Stimulated activated naive CD4-positive, alpha-beta T cell (primary cell): Measurements from ENCODE around the gene NRIP2.

Experiments
- DNase-seq, 6 experiments: peaks; one replicate each; lab custom pipeline; 2025; lab: John Stamatoyannopoulos, UW

The NRIP2 gene

DNA sequence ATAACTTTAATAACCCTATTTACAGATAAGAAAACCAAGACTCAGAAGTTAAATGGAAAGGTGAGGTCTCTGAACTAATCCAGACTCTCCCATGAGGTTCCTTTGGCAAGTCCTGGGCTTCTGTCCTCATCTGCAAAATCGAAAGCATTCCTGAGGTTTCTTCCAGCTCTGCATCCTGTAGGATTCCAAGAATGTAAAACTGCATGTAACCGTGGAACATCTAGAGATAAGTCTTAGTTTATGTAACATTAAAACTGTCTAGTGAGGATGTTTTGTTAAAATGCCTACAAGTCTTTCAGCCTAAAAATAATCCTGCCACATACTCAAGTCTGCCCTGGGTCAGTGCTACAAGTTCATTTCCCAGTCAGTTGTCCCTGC, 29.7 kb downstream of the NRIP2 start:
- DNase-seq = no peak

DNA sequence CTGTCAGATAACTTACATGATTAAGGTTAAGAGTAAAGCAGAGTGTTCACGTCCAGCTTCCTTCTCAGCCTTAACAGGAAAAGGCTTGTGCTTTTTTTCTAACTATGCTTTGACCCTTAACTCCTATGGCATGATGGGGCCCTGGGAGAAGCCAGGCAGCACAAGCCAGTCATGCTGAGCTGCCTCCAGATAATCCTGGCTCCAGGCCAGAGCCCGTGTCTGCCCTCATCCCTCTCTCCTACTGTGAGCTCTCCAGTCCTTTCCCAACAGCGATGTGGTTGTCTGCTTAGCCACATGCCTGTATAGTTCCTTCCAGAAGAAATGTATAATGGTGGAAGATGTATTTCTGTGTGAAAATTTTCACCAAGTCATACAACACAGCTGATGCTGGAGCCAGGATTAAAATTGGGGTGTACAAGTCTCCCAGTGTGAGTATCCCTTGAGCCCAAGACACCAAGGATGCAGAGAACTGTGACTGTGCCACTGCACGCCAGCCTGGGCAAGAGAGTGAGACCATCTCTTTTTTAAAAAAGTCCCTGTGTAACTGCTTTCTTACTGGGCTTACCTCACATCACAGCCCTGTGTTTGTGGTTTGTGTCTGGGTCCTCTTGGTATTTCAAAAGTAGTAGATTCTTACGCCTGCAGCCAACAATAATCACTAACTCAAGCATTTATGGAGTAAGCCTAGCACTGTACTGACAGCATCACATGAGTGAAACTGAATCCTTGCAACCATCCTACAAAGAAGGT, 30.3 kb downstream of the NRIP2 start:
- no peak for DNase-seq

DNA sequence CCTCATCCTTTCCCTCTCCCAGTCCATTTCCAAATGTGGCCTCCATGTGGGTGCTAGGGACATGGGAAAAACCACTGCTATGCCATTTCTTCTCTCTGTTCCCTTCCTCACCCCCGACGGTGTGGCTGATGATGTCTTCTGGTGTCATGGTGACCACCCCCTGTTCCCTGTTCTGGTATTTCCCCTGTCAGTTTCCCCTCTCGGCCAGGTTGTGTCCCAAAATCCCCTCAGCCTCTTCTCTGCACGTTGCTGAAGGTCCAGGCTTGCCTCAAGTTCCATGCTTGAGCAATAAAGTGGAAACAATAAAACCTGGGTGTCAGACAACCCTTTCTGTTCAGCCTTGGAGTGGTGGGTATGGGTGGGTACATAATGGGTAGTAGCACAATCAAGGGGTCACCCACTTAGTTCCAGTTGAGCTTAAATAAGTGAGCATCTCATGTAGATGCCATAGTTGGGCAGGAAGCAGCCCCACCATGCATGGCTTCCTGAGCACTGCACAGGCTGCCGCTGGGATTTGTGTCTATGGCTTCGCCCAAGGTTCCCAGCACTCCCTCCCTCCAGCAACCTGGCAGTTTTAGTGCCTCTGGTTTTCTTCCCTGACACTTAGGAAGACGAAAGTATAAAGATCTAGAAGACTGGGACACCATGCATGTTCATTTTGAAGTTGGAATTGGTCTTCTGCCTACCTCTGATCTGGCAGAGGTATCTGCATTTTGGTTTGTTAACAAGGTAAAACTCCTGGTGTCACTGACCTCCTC, 31.0 kb downstream of the NRIP2 start:
- no peak for DNase-seq

DNA sequence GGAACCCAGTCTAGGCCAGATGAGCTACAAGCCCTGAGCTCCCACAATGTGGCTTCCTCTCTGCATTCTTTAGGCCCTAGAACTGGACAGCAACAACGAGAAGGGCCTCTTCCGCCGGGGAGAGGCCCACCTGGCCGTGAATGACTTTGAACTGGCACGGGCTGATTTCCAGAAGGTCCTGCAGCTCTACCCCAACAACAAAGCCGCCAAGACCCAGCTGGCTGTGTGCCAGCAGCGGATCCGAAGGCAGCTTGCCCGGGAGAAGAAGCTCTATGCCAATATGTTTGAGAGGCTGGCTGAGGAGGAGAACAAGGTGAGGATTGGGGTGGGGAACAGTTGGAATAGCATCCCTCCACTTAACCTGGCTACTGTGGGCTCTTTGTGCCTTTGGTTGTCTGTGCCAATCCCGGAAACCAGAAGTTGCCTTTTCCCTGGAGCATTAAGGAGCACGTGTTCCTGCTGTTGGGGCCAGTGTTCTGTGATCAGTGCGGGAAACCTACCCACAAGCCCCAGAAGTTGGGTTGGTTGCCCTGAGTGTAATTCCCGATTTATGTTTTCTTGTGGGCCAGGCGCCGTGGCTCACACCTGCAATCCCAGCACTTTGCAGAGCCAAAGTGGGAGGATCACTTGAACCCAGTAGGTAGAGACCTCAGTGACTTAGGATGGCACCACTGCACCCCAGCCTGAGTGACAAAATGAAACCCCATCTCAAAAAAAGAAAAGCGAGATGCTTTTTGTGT, 33.6 kb downstream of the NRIP2 start:
- no peak for DNase-seq

DNA sequence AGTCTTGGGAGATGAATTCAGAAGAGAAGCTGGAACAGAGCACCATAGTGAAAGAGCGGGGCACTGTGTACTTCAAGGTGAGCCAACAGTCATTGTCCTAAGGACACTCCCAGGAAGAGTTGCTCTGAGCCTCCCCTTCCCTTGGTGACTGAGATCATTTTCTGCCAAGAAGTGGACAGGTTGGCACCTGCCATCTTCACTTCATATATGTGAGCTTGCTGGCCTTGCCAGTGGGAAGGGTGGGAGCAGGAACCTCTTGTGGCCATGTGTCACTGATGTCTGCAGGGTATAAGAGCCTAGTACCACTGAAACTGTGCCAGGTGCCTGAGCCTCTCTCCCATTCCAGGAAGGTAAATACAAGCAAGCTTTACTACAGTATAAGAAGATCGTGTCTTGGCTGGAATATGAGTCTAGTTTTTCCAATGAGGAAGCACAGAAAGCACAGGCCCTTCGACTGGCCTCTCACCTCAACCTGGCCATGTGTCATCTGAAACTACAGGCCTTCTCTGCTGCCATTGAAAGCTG, 34.7 kb downstream of the NRIP2 start:
- DNase-seq = no peak

DNA sequence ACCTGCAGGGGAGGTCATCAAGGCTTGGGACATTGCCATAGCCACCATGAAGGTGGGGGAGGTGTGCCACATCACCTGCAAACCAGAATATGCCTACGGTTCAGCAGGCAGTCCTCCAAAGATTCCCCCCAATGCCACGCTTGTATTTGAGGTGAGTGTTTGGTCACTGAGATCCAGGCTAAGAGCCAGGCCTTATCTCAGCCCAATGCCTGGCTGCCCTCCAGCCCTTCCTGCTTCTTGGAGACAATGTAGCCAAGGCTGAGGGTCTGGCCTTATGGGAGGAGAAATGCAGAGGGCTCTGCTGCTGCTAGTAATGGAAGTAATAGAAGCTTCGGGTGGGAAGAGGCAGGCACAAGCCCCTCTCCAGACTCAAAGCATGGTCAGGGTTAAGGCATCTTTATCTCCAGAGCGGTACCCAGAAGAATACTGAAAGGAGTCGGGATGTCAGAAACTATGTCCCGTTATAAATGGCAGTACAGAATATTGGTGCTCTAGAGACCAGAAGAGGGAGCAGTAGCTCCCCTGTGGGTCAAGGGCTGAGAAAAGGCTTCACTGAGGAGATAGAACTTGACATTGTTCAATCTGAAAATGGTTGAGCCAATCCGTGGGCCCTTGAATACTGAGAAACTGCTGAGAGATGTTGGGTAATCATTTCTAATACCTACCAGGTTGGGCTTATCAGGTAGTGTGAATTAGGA, 37.0 kb downstream of the NRIP2 start:
- DNase-seq = no peak

DNA sequence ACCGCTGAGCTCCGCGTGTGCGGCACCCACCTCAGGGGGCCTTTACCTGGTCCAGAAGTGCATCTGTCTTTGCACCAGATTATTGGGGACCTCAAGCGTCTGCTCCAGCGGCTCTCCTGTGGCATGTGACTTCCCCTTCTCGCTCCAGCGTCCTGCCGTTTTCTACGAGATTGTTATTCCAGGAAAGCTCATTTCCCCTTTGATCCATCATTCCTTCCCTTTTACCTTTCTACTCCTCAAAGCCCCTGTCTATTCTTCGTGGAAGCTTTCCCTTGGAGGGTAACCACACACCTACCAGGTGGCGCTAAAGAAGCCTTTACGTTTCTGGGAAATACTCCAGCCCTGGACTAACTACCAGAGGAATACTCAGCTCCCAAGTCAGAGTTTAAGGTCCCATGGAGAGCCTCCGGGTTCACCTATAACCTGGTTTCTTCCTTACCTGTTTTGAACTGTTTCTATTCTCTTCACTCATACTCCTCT, 38.6 kb downstream of the NRIP2 start:
- no peak for DNase-seq

DNA sequence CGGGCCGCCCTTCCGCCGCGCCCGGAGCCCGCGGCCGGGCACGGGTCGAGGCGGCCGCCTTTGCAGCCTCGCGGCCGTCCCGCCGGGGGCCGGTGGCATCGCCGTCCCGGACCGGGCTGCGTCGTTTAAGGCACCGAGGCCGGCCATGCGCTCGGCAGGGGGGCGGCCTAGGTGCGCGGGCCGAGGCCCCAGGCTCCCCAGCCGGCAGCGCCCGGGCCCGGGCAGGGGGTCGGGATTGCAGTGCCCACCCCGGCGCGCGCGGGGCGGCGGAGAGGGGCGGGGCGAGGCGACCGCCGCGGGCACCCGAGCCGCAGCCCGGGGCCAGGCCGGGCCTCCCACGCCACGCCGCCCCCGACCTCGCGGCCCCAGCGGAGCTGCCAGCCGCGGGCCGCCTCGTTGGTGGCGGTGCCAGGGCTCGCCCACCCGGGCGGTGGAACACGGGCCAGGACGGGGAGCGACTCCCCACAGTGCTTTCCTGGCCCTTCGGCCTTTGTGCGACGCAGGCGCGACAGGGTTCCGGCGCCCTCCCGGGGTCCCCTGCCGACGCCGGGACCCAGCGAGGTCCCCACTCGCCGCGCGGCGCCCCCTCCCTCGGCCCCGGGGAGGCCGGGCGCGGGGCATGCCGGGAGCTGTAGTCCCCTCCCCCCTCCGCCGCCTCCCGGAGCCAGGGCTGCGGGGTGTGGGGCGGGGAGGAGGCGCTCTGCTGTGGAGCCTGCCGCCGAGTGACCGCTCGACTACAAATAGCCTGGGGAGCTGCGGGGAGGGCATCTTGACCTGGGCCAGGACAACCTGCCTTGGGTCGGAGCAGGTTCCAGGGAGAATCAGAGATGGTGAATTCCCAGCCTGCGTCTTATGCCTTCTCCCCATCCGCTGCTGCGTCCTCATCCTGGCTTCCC, 39.3 kb downstream of the NRIP2 start:
- peak; percentile 43 to 73 (median 68) for DNase-seq

DNA sequence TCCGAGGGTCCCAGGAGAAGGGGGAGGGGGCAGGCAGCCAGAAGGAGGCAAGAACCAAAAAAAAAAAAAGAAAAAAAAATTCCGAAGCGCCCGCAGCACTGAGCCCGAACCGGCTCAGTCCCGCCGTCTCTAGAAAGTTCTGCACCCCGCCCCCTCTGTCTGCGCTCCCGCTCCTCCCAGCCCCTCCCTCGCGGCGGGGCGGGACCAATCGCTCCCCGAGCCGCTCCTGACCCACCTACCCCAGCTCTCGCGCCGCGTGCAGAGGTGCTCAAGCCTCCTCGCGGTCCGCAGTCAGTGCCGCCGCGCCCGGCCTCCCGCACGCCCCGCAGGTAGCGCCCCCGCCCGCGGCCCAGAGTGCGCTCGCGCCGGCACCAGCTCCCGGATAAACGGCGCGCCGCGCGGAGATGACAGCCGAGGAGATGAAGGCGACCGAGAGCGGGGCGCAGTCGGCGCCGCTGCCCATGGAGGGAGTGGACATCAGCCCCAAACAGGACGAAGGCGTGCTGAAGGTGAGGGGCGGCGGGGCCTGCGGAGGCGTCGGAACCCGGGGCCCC, 40.0 kb downstream of the NRIP2 start, which contains the start of gene FKBP4:
Gene FKBP4 (plus strand): TSS at position 235 of the 554 bp plus-strand sequence. CDS start 170 bp downstream, at position 405.
- DNase-seq = peak; percentile 73 to 91 (median 82)

DNA sequence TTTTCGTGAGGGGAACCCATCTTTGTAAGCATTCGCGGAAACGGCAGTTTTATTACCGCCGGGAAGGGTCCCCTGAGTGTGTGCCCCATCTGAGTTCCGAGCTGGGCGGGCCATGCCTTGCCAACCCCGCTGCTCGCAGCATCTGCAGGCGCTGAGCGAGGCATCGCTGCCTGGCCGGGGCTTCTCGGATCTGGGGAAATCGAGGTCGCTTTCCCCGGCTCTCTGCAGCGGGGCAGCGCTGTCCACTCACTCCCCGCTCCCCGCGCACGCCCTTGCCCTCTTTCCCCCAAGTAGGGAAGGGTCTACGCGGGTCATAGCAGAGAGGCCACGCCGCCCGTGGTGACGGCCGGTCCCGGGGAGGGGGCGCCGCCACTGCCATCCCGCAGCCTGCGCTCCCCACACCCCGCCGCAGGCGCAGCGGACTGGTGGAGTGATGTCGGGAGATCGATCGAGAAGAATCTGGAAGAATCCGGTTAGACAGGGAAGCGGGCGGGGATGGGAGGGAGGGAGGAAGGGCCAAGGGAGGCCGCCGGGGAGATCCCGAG, 40.6 kb downstream of the NRIP2 start:
- DNase-seq = peak in 3 of 6 experiments; percentile 21 to 45 (median 44)

DNA sequence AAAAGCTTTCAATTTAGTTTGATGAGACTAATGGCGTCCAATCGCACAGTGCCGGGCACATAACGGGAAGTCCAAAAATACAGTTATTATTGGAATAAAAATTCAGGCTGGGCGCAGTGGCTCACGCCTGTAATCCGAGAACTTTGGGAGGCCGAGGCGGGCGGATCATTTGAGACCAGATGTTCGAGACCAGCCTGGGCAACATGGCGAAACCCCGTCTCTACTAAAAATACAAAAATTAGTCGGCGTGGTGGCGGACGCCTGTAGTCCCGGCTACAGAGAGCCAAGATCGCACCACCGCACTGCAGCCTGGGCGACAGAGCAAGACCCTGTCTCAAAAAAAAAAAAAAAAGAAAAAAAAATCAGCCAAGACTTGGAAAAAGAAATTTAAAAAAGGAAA, 41.3 kb downstream of the NRIP2 start:
- DNase-seq = no peak

DNA sequence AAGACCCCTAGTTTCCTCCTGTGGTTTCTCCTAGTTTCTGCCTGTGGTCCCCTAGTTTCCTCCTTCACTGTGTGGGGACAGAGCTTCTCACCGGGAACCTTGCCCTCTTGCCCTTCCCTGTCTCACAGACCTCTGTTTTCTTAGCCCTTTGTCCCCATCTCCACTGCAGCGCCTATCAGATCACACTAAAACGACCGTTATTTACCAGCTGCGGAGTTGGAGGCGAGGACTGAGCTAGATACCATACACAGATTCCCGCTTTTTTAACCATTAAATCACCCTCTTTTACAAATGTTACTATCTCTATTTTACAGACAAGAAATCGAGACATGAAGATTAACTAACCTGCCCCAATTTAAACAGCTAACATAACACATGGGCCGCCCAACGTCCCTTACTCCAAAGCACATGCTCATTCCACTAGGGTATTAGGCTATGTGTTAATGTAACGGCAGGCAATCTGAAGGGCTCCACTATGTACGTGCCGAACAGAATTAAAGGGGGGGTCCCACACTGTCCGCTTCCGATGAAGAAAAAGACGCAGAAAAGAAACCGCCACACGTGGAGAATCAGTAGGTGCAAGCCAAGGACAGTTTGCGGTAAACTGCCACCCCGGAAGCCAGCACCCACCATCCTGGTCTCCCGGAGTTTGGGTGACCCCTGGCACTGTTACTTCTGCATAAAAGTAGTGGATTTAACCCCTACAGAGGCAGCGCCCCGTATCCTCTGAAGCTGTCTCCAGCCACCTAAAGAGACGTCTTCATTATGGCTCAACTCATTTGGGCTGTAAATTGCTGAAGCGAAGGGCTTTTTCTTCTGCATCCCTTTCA, 41.9 kb downstream of the NRIP2 start:
- no peak for DNase-seq

DNA sequence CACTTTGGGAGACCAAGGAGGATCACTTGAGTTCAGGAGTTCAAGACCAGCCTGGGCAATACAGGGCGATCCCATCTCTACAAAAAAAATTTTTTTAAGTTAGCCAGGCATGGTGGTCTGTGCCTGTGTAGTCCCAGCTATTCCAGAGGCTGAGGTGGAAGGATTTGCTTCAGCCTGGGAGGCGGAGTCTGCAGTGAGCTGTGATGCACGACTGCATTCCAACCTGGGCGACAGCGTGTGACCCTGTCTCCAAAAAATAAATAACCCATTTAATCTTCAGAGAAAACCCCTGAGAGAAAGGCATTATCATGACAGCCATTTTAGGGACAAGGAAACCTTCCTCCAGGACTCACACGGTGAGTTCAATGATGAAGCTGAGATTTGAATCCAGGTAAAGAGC, 43.7 kb downstream of the NRIP2 start:
- no peak for DNase-seq

DNA sequence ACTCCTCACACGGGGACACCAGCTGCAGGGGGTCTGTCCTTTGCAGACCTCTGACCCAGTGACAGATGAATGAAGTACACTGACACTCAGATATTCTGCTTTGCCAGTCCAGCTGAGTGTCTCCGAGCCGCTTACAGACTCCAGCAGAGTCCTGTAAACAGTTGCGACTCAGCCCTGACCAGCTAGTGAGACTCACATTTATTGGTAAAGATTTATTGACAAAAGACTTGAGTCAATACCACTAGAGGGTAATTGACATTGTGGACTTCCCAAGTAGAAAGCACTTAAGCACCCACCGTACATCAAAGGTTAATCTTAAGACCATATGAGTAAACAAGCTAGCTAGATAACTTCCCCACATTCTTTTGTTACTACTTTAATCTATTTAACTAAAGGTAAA, 49.8 kb downstream of the NRIP2 start:
- DNase-seq = no peak

DNA sequence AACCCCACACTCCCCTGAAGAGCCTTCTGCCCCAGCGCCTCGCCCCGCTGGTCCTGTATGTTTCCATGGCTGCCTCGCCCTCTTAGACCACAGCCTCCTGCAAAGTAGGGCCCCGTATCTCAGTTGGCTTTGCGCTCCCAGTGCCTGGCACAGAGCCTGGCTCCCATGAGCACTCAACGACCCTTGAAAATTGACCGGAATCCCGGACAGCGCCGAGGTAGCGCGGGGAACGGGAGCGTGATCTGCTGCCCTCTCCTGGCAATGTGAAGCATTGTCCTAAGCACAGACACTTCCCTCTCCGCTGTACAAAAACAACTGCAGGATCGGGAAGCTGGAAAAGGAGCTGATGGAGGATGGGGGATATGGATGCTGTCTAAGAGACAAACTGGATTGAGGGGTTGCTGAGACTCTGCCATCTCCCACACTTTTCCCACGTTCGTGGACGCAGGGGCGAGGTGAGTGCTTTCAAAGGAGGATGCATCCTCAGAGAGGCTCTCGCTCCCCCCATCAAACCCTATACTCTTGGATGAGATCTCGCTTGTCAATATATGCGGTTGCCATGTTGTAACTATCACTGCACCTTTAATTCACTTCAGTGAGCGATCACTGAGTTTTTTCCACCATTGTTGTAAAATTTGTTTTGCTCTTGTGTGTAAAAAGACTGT, 50.8 kb downstream of the NRIP2 start:
- DNase-seq = peak in 4 of 6 experiments; percentile 3 to 62 (median 38)

DNA sequence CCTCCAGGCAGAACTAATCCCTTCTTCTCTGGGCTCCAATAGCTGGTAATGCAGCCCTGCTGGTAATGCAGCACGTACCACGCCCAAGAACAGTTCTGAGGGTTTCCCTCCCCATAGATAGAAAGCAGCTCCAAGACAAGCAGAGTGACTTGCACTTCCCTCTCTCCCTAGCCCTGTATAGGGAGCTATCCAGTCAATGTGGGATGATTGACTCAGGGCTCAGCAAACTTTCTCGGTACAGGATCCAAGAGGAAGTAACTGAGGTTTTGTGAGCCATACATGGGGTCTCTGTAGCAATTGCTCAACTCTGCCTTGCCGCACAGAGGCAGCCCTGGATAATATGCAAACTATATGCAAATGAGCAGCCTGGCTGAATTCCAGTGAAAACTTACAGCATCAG, 55.6 kb downstream of the NRIP2 start:
- no peak for DNase-seq

DNA sequence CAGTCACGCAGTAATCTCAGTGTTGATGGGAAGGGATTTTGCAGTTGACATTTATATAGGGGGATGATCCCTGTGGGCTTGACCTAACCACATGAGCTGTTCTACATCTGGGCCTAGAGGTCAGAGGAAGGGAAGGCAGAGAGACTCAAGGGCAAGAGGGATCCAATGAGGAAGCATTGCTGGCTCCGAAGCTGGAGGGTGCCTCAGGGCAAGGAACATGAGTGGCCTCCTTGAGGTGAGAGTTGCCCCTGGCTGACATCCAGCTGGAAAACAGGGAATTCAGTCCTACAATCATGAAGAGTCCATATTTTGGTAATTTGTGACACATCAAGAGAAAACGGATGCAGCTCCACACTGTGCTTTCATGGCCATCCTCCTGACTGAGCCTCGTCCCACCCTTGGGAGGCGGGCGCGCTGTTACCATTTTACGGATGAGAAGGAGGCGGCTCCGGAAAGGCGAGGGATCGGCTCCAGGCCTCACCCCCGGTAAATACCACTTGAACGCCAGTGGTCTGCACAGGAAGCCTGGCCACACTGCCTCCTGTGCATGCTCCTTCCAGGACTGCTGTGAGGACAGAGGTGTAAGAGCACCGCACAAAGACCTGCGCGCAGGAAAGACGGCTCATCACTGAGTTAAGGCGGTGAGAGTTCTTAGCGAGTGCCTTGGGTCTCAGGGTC, 58.6 kb downstream of the NRIP2 start:
- DNase-seq = no peak

DNA sequence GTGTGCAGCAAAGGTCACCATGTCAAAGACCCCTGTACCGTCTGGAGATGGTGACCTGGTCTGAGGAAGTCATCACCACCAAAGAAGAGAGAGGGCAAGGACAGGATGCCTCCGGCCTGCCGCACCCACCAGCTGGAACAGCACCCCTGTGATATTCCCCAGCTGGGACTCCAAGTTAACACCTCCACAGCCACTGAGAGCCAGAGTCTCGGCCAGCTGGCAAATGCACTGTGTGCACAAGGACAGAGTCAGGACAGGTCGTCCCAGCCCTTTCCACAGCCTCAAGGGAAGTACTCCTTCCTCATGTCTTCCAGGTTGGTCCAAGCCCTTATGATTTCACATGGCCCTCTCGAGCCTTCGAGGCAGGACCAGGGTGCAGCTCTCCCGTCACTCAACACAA, 59.4 kb downstream of the NRIP2 start:
- no peak for DNase-seq
